ENCODE data around the gene WDR37.

Gene WDR37

GRCh38 chr10:1096287-1096889 lies 40.2 kb downstream of the WDR37 start:
- Mint-ChIP-seq H3K36me3 (ENCODE audit: low read depth) (peaks cover 31% of the 10 kb centered on the region), H3K4me1 (ENCODE audit: low read depth) (peaks cover 16% of the 10 kb centered on the region), H3K27me3 (ENCODE audit: low read depth) (no peaks in the 10 kb centered on the region), H3K4me3 (no peak overlapping the region), H3K9me3 (no peaks in the 10 kb centered on the region), H3K27ac (no peak overlapping the region)

GRCh38 chr10:1097436-1097835 lies 41.3 kb downstream of the WDR37 start:
- Mint-ChIP-seq H3K27me3 (ENCODE audit: low read depth) (no peaks in the 10 kb centered on the region), H3K4me3 (no peak overlapping the region), H3K36me3 (ENCODE audit: low read depth) (peaks cover 36% of the 10 kb centered on the region), H3K4me1 (ENCODE audit: low read depth) (peaks cover 20% of the 10 kb centered on the region), H3K9me3 (no peaks in the 10 kb centered on the region), H3K27ac (no peak overlapping the region)

DNA sequence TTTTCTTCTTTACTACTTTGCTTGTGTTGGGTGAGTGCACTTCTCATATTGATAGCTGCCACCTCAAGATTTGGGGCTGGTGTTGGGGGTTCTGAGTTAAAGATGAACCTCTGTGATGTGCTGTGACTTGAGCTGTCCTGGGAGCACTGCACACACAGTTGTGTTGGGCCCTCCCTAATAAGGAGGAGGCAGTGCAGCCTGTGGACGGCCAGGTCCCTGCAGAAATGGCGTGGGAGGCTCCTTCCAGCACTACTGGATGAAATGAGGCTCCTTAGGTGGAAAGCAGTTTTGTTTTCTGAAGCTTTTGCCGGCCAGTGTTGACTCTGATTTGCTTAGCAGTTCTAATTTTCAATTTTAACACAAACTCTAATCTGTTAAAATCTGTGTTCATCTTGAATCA lies 44.0 kb downstream of the WDR37 start:
- Mint-ChIP-seq H3K27me3 (ENCODE audit: low read depth) (no peaks in the 10 kb centered on the region), H3K9me3 (no peaks in the 10 kb centered on the region), H3K4me1 (ENCODE audit: low read depth) (peaks cover 15% of the 10 kb centered on the region), H3K27ac (no peak overlapping the region), H3K36me3 (ENCODE audit: low read depth) (peaks cover 46% of the 10 kb centered on the region), H3K4me3 (no peak overlapping the region)

DNA sequence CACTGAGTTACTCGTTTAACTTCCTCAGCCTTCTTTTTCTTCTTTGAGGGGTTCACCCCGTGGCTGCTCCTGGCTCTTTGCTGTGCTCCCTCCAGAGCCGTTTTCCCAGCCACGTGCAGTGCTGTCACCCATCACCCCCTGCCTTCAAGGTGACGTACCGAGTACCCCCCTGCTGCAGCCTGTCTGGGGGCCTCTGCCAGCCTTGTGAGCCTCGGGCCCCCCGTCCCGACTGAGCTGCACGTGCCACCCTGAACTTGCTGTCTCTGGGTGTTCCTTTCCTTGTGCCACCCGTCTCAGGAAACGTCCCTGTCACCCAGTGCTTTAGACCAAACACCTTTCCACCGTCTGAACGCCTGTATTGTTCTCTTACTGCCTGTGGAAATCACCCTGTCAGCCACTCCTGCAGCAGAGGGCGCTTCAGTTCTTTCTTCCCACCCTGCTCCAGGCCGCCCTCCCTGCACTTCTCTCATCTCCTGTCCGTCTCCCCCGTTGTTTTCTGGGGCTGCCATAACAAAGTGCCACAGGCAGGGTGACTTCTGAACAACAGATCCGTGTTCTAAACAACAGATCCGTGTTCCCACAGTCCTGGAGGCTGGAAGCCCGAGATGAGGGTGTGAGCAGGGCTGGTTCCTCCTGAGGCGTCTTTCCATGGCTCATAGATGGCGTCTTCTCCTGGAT lies 44.6 kb downstream of the WDR37 start:
- no peak overlapping the region for H3K4me3 Mint-ChIP-seq
- no peaks in the 10 kb centered on the region for H3K9me3 Mint-ChIP-seq
- no peaks in the 10 kb centered on the region for H3K27me3 Mint-ChIP-seq (ENCODE audit: low read depth)
- H3K4me1 Mint-ChIP-seq (ENCODE audit: low read depth): peaks cover 15% of the 10 kb centered on the region
- peaks cover 51% of the 10 kb centered on the region for H3K36me3 Mint-ChIP-seq (ENCODE audit: low read depth)
- H3K27ac Mint-ChIP-seq: no peak overlapping the region

DNA sequence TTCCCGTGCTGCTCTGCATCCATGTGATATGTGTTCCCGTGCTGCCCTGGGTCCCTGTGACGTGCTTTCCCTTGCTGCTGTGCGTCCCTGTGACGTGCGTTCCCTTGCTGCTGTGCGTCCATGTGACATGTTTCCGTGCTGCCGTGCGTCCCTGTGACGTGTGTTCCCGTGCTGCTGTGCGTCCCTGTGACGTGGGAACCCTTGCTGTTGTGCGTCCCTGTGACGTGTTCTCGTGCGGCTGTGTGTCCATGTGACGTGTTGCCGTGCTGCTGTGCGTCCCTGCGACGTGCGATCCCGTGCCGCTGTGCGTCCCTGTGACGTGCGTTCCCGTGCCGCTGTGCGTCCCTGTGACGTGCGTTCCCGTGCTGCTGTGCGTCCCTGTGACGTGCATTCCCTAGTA lies 45.8 kb downstream of the WDR37 start:
- Mint-ChIP-seq H3K27me3 (ENCODE audit: low read depth) (no peaks in the 10 kb centered on the region), H3K9me3 (no peaks in the 10 kb centered on the region), H3K36me3 (ENCODE audit: low read depth) (peaks cover 56% of the 10 kb centered on the region), H3K27ac (no peak overlapping the region), H3K4me1 (ENCODE audit: low read depth) (peaks cover 15% of the 10 kb centered on the region), H3K4me3 (no peak overlapping the region)

DNA sequence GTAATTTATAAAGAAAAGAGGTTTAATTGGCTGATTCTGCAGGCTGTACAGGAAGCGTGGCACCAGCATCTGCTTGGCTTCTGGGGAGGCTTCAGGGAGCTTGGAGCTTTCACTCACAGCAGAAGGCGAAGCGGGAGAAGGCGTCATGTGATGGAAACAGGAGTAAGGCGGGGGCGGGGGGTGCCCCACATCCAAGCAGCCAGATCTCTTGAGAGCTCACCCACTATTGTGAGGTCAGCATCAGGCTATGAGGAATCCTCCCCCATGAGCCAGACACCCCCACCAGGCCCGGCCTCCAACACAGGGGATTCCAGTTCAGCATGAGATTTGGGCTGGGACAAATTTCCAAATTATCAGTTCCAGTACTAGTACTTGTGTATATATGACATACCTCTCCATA lies 46.2 kb downstream of the WDR37 start:
- H3K27ac Mint-ChIP-seq: no peak overlapping the region
- H3K4me3 Mint-ChIP-seq: no peak overlapping the region
- H3K27me3 Mint-ChIP-seq (ENCODE audit: low read depth): no peaks in the 10 kb centered on the region
- H3K4me1 Mint-ChIP-seq (ENCODE audit: low read depth): peaks cover 16% of the 10 kb centered on the region
- H3K36me3 Mint-ChIP-seq (ENCODE audit: low read depth): peaks cover 57% of the 10 kb centered on the region
- H3K9me3 Mint-ChIP-seq: no peaks in the 10 kb centered on the region

GRCh38 chr10:1102831-1103230 lies 46.6 kb downstream of the WDR37 start:
- H3K9me3 Mint-ChIP-seq: no peaks in the 10 kb centered on the region
- no peaks in the 10 kb centered on the region for H3K27me3 Mint-ChIP-seq (ENCODE audit: low read depth)
- H3K36me3 Mint-ChIP-seq (ENCODE audit: low read depth): peaks cover 59% of the 10 kb centered on the region

GRCh38 chr10:1103551-1103950 lies 47.4 kb downstream of the WDR37 start:
- no peak overlapping the region for H3K27ac Mint-ChIP-seq
- H3K36me3 Mint-ChIP-seq (ENCODE audit: low read depth): peaks cover 62% of the 10 kb centered on the region
- H3K9me3 Mint-ChIP-seq: no peaks in the 10 kb centered on the region

More at GRCh38 chr10:1102831-1103230, 46.6 kb downstream of the WDR37 start:
- H3K27ac Mint-ChIP-seq: no peak overlapping the region
- H3K4me3 Mint-ChIP-seq: no peak overlapping the region
- peaks cover 20% of the 10 kb centered on the region for H3K4me1 Mint-ChIP-seq (ENCODE audit: low read depth)

GRCh38 chr10:1104971-1105370 lies 48.8 kb downstream of the WDR37 start:
- Mint-ChIP-seq H3K9me3 (no peaks in the 10 kb centered on the region), H3K4me3 (no peak overlapping the region), H3K27me3 (ENCODE audit: low read depth) (no peaks in the 10 kb centered on the region), H3K4me1 (ENCODE audit: low read depth) (peaks cover 21% of the 10 kb centered on the region), H3K27ac (no peak overlapping the region), H3K36me3 (ENCODE audit: low read depth) (peaks cover 59% of the 10 kb centered on the region)

More at GRCh38 chr10:1103551-1103950, 47.4 kb downstream of the WDR37 start:
- no peak overlapping the region for H3K4me3 Mint-ChIP-seq
- peaks cover 23% of the 10 kb centered on the region for H3K4me1 Mint-ChIP-seq (ENCODE audit: low read depth)
- H3K27me3 Mint-ChIP-seq (ENCODE audit: low read depth): no peaks in the 10 kb centered on the region

- Mint-ChIP-seq H3K4me3 (no peak overlapping the region), H3K4me1 (ENCODE audit: low read depth) (peaks cover 34% of the 10 kb centered on the region), H3K36me3 (ENCODE audit: low read depth) (peaks cover 58% of the 10 kb centered on the region), H3K9me3 (no peaks in the 10 kb centered on the region), H3K27me3 (ENCODE audit: low read depth) (no peaks in the 10 kb centered on the region), H3K27ac (no peak overlapping the region)
Measured at GRCh38 chr10:1107004-1107403, 50.8 kb downstream of the WDR37 start.

DNA sequence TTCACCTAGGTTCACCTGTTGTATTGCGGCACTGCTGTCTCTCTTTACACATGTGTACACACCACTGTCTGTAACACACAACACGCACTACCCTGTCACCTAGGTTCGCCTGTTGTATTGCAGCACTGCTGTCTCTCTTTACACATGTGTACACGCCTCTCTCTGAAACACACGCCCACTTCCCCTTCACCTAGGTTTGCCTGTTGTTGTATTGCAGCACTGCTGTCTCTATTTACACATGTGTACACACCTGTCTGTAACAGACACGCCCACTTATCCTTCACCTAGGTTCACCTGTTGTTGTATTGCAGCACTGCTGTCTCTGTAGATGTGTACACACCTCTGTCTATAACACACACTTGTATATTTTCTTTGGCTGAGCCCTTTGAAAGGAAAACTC lies 51.5 kb downstream of the WDR37 start:
- Mint-ChIP-seq H3K4me3 (no peak overlapping the region), H3K9me3 (no peaks in the 10 kb centered on the region), H3K4me1 (ENCODE audit: low read depth) (peaks cover 36% of the 10 kb centered on the region), H3K27me3 (ENCODE audit: low read depth) (no peaks in the 10 kb centered on the region), H3K36me3 (ENCODE audit: low read depth) (peaks cover 62% of the 10 kb centered on the region), H3K27ac (peak overlapping the region; percentile 16)

DNA sequence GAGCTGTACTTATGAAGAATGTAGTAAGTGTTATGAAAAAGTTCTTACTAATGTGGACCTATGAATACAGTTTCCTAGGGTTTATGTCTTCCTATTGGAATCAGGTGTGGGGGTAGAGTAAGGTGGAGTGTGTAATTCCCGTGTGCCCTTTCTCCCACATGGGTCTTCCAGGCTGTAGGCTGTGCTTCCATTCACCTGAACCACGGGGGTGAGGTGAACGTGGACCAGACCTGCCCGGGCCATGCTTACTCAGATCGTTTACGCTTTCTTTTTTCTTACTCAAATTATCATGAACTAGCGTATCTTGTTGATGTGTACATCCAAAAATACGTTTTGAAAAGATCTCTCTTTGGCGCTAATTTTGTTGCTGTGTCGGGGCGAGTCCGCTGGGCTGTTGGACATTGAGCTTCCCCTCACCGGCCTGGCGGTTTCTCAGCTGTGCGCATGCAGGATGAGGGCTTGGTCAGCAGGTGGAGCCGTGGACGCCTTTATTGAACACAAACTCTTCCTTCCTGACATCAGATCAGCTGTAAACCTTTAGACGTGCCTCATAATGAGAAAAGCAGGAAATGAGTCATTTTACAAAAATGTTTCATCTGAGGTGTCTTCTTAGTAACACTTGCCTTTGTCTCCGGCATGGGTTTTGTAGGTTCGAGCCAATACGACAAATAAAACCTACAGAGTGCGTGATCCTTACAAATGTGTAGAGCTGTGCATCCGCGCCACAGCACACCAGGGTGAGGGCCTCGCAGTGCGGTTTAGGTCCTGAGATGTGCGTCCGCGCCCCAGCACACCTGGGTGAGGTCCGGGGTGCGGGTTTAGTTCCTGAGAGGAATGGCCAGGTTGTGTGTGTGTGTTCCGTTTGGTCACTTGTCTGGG lies 53.8 kb downstream of the WDR37 start:
- H3K36me3 Mint-ChIP-seq (ENCODE audit: low read depth): peaks cover 58% of the 10 kb centered on the region
- H3K9me3 Mint-ChIP-seq: no peaks in the 10 kb centered on the region
- H3K4me3 Mint-ChIP-seq: peak overlapping the region; percentile 52
- no peaks in the 10 kb centered on the region for H3K27me3 Mint-ChIP-seq (ENCODE audit: low read depth)
- peak overlapping the region; percentile 81 for H3K27ac Mint-ChIP-seq
- H3K4me1 Mint-ChIP-seq (ENCODE audit: low read depth): peaks cover 35% of the 10 kb centered on the region

- peaks cover 60% of the 10 kb centered on the region for H3K36me3 Mint-ChIP-seq (ENCODE audit: low read depth)
Measured at GRCh38 chr10:1110674-1111119, 54.5 kb downstream of the WDR37 start.

GRCh38 chr10:1114315-1114714 lies 58.1 kb downstream of the WDR37 start:
- Mint-ChIP-seq H3K4me1 (ENCODE audit: low read depth) (peaks cover 31% of the 10 kb centered on the region), H3K27me3 (ENCODE audit: low read depth) (no peaks in the 10 kb centered on the region), H3K27ac (no peak overlapping the region), H3K36me3 (ENCODE audit: low read depth) (peaks cover 66% of the 10 kb centered on the region), H3K9me3 (no peaks in the 10 kb centered on the region), H3K4me3 (no peak overlapping the region)

More at GRCh38 chr10:1110674-1111119, 54.5 kb downstream of the WDR37 start:
- H3K27ac Mint-ChIP-seq: peak overlapping the region; percentile 81
- peak overlapping the region; percentile 52 for H3K4me3 Mint-ChIP-seq
- peaks cover 35% of the 10 kb centered on the region for H3K4me1 Mint-ChIP-seq (ENCODE audit: low read depth)
- H3K27me3 Mint-ChIP-seq (ENCODE audit: low read depth): no peaks in the 10 kb centered on the region
- H3K9me3 Mint-ChIP-seq: no peaks in the 10 kb centered on the region
